Pancreas (tissue), 10 donors: ENCODE results near the gene DAND5. TPM values are rescaled to one million over a fixed set of nuclear protein-coding genes. Genes with fewer than 3 reads are reported as not detected.

Source experiments
- ATAC-seq, 4 donors: fragments of 200-7000 bp; cut with Tn5 transposase; one replicate each; pipeline versions ENCODE4 v1.8.0 to v1.9.1; 2020; ENCODE audit warnings: mild to moderate bottlenecking in 4 of 4, moderate library complexity in 4 of 4
- DNase-seq, 6 donors: peaks; one replicate each; pipeline ENCODE4 v3.0.0-alpha.2; 2020
- FAIRE-seq: peaks from 2 replicates; lab custom pipeline; 2012; peaks lifted over from hg19 to GRCh38; lab: Jason Lieb, UNC
- H3K27ac ChIP-seq, 4 donors: fragments of 200-600 bp; sonication (generic); 1 replicate in 3 of 4; 2 replicates in 1 of 4; pipeline versions ENCODE4 v1.5.0 to v1.8.0; 2020
- H3K27me3 ChIP-seq, 4 donors: fragments of 200-600 bp; one replicate each; pipeline ENCODE4 v1.8.0; 2021
- H3K36me3 ChIP-seq, 3 donors: fragments of 200-600 bp; sonication (generic) in 1 of 3; one replicate each; pipeline versions ENCODE4 v1.5.0 to v1.8.0; 2020 to 2021
- H3K4me1 ChIP-seq, 3 donors: fragments of 200-600 bp; one replicate each; pipeline ENCODE4 v1.8.0; 2021
- H3K4me3 ChIP-seq, 4 donors: fragments of 200-600 bp; sonication (generic) in 2 of 4; one replicate each; pipeline versions ENCODE4 v1.5.0 to v1.8.0; 2020 to 2021
- H3K9me3 ChIP-seq, 4 donors: fragments of 200-600 bp; one replicate each; pipeline ENCODE4 v1.8.0; 2021
- WGBS, 2 donors: extraction: QIAGEN DNeasy Blood & Tissue Kit; methylation state at CpG; one replicate each; pipeline ENCODE4 v1.1.7; 2013; 5-methylcytosine and 5-hydroxymethylcytosine counted together
- intact Hi-C, 3 donors: fragments of 100-400 bp; cut with DNase I; formaldehyde crosslinking; loops; one replicate each; pipeline versions ENCODE4 v1.11.1 to v1.14.2; 2022
- polyA plus RNA-seq, 2 donors: library from polyadenylated mRNA; stranded (reverse); fragments of 200-250 nt; gene quantifications; one replicate each; pipeline ENCODE4 v1.2.3, GENCODE V29; 2013
- total RNA-seq, 6 donors: library from RNA; stranded (reverse); fragmentation: NEBNext Ultra II Directional in 4 of 6; extraction: Animal tissue kit (Norgen Biotek cat#: 25700) in 4 of 6; gene quantifications; one replicate each; pipeline versions ENCODE4 v1.2.1 to v1.2.4, GENCODE V29; 2021 to 2023
- TF ChIP-seq, protein P1 (sequence below), 4 donors: fragments of 200-600 bp; sonication (generic) in 3 of 4; IDR thresholded peaks; one replicate each; pipeline versions ENCODE4 v1.5.0 to v1.8.0; 2021; ENCODE audit warnings: antibody characterized with exemption in 4 of 4
- donor health status: healthy with polysubstance abuse.
- donor health status: DM: no; HTN: no; CAD: no; lungs with moderate emphysema.
- donor health status: DM: no; HTN: no; CAD: no.
- donor health status: control.
- donor health status: control.
- donor health status: Bipolar disorder and iron deficiency.
- donor health status: DM: yes; HTN: yes; CAD: no.
- donor health status: DM: no; HTN: no; CAD: no.
- donor health status: DM: no; HTN: no; CAD: no.
- donor health status: DM: yes; HTN: yes; CAD: no.

Gene DAND5
- total and polyA plus RNA-seq, 8 donors = 0.12 to 0.23 (median 0.14) TPM; not detected in 4

DNA sequence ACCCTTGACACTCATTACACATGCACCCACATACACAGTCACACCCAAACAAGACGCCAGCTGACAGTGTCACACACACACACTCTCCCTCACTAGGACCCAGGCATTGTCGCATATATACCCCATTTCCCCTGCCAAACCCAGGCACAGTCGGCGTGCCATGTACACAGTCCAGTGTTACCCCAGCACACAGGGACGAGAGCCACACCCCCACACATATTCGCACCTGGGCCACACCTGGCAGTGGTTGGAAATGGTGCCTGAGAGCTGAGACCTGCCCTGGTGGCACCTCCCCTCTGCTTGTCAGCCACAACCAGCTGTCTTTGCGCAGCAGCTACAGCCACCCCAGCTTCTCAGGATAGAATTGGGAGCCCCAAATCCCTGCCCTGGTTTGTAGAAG, 34.9 kb downstream of the DAND5 start:
- no peak for DNase-seq
- Histone ChIP-seq H3K4me1 (peaks cover 4 to 24% (median 20%) of the 10 kb centered on the region in 3 donors), H3K36me3 (no peaks in the 10 kb centered on the region), H3K9me3 (no peaks in the 10 kb centered on the region), H3K27ac (no peak overlapping the region), H3K4me3 (no peak overlapping the region), H3K27me3 (no peaks in the 10 kb centered on the region)
- WGBS, 2 donors = 51 to 71% methylated on average over 7 of the region's 7 CpGs
- intact Hi-C loops = no loop called here
- no peak for ATAC-seq
- FAIRE-seq = no peak
- TF ChIP-seq, protein P1, sequence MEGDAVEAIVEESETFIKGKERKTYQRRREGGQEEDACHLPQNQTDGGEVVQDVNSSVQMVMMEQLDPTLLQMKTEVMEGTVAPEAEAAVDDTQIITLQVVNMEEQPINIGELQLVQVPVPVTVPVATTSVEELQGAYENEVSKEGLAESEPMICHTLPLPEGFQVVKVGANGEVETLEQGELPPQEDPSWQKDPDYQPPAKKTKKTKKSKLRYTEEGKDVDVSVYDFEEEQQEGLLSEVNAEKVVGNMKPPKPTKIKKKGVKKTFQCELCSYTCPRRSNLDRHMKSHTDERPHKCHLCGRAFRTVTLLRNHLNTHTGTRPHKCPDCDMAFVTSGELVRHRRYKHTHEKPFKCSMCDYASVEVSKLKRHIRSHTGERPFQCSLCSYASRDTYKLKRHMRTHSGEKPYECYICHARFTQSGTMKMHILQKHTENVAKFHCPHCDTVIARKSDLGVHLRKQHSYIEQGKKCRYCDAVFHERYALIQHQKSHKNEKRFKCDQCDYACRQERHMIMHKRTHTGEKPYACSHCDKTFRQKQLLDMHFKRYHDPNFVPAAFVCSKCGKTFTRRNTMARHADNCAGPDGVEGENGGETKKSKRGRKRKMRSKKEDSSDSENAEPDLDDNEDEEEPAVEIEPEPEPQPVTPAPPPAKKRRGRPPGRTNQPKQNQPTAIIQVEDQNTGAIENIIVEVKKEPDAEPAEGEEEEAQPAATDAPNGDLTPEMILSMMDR (IDR thresholded peaks at IDR 0.05) = no peak

DNA sequence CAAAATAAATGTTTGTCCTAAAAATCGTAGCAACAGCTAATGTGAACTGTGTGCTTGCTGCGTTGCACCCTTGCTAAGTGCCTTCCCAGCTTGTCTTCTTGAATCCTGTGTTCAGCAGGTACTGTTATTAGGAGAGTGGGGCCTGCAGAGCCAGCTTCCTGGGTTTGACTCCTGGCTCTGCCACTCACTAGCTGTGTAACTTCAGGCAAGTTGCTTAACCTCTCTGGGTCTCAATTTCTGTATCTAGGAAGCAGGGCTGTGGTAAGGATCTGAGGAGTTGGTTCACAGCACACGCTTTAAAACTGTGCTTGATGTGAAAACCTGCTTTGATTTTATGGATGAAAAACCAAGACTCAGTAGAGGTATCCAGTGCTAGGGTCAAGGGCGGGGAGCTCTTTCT, 35.9 kb downstream of the DAND5 start:
- intact Hi-C loops = no loop called here
- DNase-seq (no peak), ATAC-seq (no peak), FAIRE-seq (no peak)
- WGBS, 2 donors = 89 to 90% methylated on average over 4 of the region's 4 CpGs
- Histone ChIP-seq H3K4me1 (peaks cover 4 to 24% (median 20%) of the 10 kb centered on the region in 3 donors), H3K4me3 (no peak overlapping the region), H3K27me3 (no peaks in the 10 kb centered on the region), H3K27ac (no peak overlapping the region), H3K36me3 (no peaks in the 10 kb centered on the region), H3K9me3 (no peaks in the 10 kb centered on the region)
- TF ChIP-seq, protein P1 (IDR thresholded peaks at IDR 0.05) = no peak

DNA sequence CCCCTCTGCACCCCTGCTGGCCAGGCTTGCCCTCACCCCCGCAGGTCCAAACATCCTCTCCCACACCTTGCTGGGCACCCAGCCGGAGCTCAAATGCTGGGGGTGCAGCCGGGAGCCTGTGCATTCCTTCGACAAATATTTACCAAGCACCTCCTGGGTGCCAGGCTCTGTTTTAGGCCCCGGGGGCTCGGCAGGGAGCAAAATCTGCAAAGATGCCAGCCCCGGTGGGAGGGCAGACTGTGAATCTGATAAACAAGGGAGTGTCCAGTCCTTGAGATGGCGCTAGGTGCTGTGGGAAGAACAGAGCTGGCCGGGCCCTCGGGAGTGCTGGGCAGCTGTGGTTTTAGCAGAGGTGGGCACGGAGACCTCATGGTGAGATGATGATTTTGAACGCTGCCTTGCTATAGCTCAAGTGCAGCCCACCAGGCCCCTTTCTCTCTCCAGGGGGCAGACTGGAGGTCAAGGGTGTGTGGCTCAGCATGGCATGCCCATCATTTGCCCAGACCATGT, 36.5 kb downstream of the DAND5 start:
- DNase-seq (peak in 1 of 6 donors; percentile 32), ATAC-seq (no peak), FAIRE-seq (no peak)
- H3K4me3 ChIP-seq = no peak overlapping the region
- TF ChIP-seq, protein P1 (IDR thresholded peaks at IDR 0.05) = no peak
- intact Hi-C loops = no loop called here
- H3K9me3 ChIP-seq = no peaks in the 10 kb centered on the region
- no peak overlapping the region for H3K27ac ChIP-seq
- no peaks in the 10 kb centered on the region for H3K36me3 ChIP-seq
- whole genome bisulfite sequencing, 2 donors = 33 to 37% methylated on average over 12 of the region's 12 CpGs
- peaks cover 4 to 24% (median 20%) of the 10 kb centered on the region in 3 donors for H3K4me1 ChIP-seq
- no peaks in the 10 kb centered on the region for H3K27me3 ChIP-seq

DNA sequence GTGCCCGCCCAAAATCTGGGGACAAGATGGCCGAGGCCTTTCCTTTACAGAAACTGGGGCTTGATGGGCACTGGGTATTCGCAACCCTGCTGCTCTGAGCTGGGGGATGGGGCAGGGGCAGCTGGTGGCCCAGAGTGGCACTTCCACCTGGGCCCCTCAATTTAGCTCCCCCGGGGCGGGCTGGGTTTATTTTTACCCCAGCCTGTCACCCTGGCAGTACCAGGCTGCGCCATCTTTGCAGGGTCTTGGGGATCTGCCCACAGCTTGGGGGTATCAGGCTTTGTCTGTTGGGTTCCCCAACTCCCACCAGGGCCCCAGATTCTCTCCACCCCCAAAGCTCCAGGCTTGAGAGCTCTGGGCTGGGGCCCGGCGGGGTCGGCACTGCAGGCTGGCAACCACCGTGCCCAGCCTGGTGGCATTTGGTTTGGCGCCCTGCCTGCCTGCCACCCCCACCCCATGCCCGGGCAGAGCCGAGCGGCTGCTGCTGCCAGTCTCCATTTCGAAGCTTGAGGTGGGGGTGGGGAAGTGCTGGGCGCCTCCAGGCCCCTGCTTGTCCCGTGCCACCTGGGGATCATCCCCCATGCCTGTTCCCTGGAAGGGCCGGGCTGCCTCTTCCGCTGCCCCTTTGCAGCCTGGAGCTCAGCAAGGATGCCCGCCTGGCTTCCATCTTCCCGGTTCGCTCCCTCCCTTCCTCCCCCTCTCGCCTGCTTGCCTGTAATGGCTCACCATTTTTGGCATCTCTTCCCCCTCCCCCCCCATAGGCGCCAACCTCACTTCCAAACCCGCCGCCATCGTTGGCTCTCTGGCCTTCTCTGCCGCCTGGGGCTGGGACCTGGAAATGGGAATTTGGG, 37.3 kb downstream of the DAND5 start:
- DNase-seq = peak in 1 of 6 donors; percentile 64
- TF ChIP-seq, protein P1 (IDR thresholded peaks at IDR 0.05) = no peak
- Histone ChIP-seq H3K27me3 (no peaks in the 10 kb centered on the region), H3K4me1 (peaks cover 4 to 24% (median 20%) of the 10 kb centered on the region in 3 donors), H3K27ac (no peak overlapping the region), H3K4me3 (no peak overlapping the region), H3K36me3 (no peaks in the 10 kb centered on the region), H3K9me3 (no peaks in the 10 kb centered on the region)
- peak in 2 of 4 donors; percentile 3 to 5 for ATAC-seq
- FAIRE-seq = no peak
- 60 to 73% methylated on average over 28 of the region's 28 CpGs for WGBS, 2 donors
- intact Hi-C loops = no loop called here
